AG09309 (cell line): ENCODE results near the gene RBBP6.

Experiments
- DNase-seq: peaks from one replicate; pipeline ENCODE4 v3.0.0-alpha.2; 2010; ENCODE audit warnings: low read depth
- H3K4me3 ChIP-seq: 2 replicates; pipeline ENCODE4 v1.5.1; 2011; ENCODE audit warnings: mild to moderate bottlenecking, low read depth, low read length, moderate library complexity; ENCODE audit not compliant: control insufficient read depth
- CTCF ChIP-seq: IDR thresholded peaks from 2 replicates; pipeline ENCODE4 v1.5.1; 2011; ENCODE audit warnings: mild to moderate bottlenecking, low read depth, low read length, inconsistent platforms; ENCODE audit not compliant: insufficient read depth, control insufficient read depth; ENCODE audit errors: missing control alignments

The RBBP6 gene

GRCh38 chr16:24535827-24536226 lies 3.5 kb upstream of the RBBP6 start:
- no peak for TF ChIP-seq CTCF

GRCh38 chr16:24536671-24537070 lies 2.7 kb upstream of the RBBP6 start:
- no peak for TF ChIP-seq CTCF
- no peak overlapping the region for H3K4me3 ChIP-seq
- no peak for DNase-seq

More at GRCh38 chr16:24535827-24536226, 3.5 kb upstream of the RBBP6 start:
- no peak for DNase-seq
- H3K4me3 ChIP-seq, result no peak overlapping the region

DNA sequence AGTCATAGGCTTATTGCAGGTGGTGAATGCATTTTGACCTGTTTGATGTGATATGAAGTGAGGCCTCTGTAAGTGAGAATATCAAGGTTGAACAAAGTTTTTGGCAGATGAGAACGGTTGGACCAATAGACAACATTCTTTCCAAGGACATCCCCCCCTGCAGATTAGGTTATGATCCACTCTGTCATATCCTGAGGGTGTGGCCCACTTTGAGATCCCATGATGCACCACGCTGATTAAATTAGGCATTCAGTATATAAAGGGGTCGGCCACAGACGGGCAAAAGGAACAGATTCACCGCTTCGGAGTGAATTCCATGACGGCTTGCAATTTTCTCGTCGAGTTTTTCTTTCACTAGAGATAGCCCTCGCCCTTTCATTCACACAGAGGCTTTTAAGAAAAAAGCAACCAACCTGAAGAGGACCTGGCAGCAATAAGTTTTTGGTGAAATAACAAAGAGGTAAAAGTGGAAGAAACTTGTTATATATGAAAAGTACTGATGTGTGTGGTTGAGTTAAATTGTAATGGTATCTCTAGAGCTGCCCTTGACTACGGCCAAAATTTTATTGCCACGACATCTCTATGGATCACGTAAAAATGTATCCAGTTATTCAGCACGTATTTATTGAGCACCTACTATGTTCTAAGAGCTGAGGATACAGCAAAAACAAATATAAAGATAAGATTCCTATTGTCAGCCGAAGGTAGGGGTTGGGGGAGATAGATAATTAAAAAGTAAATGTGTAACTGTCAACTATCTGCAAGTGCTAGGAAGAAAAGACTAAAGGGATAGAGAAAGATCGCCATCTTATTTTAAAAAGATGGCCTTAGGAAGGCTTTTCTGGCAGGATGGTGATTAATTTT lies 1.7 kb upstream of the RBBP6 start:
- no peak for DNase-seq
- TF ChIP-seq CTCF, result no peak
- no peak overlapping the region for H3K4me3 ChIP-seq

DNA sequence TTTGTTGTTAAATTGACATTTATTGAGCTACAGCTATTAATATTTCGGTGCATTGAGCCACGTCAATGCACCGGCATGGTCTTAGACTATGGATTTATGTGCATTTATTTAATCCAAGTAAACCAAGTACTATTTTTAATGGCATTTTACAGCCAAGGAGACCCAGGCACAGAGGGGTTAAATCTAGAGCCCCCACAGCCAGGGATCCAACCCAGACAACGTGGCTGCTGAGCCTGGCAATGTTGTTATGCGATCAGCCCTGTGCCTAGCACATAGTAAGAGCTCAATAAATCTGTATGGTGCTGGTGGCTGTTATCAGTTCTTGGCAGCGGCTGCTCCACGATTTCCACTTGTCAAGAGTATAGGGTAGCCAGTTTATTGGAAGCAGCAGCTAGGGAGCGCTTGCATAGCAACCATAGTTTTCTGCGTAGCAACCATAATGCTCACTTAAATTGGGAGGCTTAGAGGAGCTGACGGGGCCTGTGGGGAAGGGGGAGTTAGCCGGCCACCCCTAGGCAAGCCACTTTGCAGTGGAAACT lies 541 bp upstream of the RBBP6 start:
- peak overlapping the region; percentile 65 for H3K4me3 ChIP-seq
- DNase-seq, result no peak

GRCh38 chr16:24539850-24540601 lies 660 bp downstream of the RBBP6 start:
- no peak for TF ChIP-seq CTCF
- no peak for DNase-seq
- H3K4me3 ChIP-seq, result peak overlapping the region; percentile 96

More for the DNA sequence above, 541 bp upstream of the RBBP6 start:
- no peak for TF ChIP-seq CTCF

- DNase-seq, result no peak
- H3K4me3 ChIP-seq, result peak overlapping the region; percentile 96
Observed at GRCh38 chr16:24540602-24541210, 1.3 kb downstream of the RBBP6 start.

More at GRCh38 chr16:24540602-24541210, 1.3 kb downstream of the RBBP6 start:
- no peak for TF ChIP-seq CTCF
